SJCRH30 (cell line): ENCODE results near the gene MILR1. TPM values are rescaled to one million over a fixed set of nuclear protein-coding genes. Genes with fewer than 3 reads are reported as not detected.
A peak's percentile ranks its signal among the peaks of the same experiment; 100 is the strongest.
"Not testable (repeated sequence)": the region's sequence is repeated elsewhere in the genome, so short reads cannot be mapped to it uniquely, and the experiment has no call there.

Experiments used
- DNase-seq, 2 experiments: peaks; one replicate each; pipeline ENCODE4 v3.0.0-alpha.2; 2015 to 2020
- H3K27ac ChIP-seq: fragments of 250-450 bp; sonication (Bioruptor Pico); 2 replicates; pipeline ENCODE4 v1.5.1; 2020; ENCODE audit warnings: mild to moderate bottlenecking, moderate library complexity
- H3K27me3 ChIP-seq: fragments of 250-450 bp; sonication (Bioruptor Pico); 2 replicates; pipeline ENCODE4 v1.5.1; 2020; ENCODE audit warnings: mild to moderate bottlenecking, moderate library complexity
- H3K36me3 ChIP-seq: fragments of 250-450 bp; sonication (Bioruptor Pico); 2 replicates; pipeline ENCODE4 v1.5.1; 2020; ENCODE audit warnings: mild to moderate bottlenecking, moderate library complexity
- H3K4me1 ChIP-seq: fragments of 250-450 bp; sonication (Bioruptor Pico); 2 replicates; pipeline ENCODE4 v1.5.1; 2020; ENCODE audit warnings: mild to moderate bottlenecking, moderate library complexity
- H3K4me3 ChIP-seq: fragments of 250-450 bp; sonication (Bioruptor Pico); 2 replicates; pipeline ENCODE4 v1.5.1; 2020; ENCODE audit warnings: mild to moderate bottlenecking, moderate library complexity
- H3K9me3 ChIP-seq: fragments of 250-450 bp; sonication (Bioruptor Pico); replicated peaks from 2 replicates; pipeline ENCODE4 v1.5.1; 2020; ENCODE audit warnings: mild to moderate bottlenecking, moderate library complexity
- total RNA-seq: library from RNA; depleted of rRNA; stranded (reverse); fragments of >200 nt; shearing (Covaris generic); gene quantifications from 2 replicates; pipeline ENCODE4 v1.2.3, GENCODE V29; 2014

The MILR1 gene
- total RNA-seq, 1 experiment from 2014 or later, result 2.1 TPM

DNA sequence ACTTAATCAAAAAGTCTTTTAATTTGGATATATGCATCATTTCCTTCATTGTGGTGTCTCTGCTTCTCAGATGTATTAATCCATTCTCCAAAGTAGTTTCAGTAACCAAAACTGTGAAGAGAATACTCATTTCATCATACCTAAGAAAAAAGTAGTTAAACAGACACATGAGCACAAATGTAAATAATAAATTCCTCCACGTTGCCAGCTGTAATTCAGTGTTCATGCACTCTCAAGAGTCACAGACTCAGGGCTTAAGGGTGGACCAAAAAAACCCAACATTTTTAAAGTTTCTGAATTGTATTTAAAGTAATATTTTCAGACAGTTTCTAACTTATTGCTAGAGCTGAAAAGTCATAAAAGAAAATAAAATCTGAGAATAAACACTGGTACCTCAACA lies 28.9 kb downstream of the MILR1 start:
- Histone ChIP-seq H3K36me3 (peaks cover 26% of the 10 kb centered on the region), H3K27me3 (no peaks in the 10 kb centered on the region), H3K4me1 (no peaks in the 10 kb centered on the region), H3K9me3 (no peaks in the 10 kb centered on the region), H3K4me3 (no peak overlapping the region), H3K27ac (no peak overlapping the region)
- no peak for DNase-seq

DNA sequence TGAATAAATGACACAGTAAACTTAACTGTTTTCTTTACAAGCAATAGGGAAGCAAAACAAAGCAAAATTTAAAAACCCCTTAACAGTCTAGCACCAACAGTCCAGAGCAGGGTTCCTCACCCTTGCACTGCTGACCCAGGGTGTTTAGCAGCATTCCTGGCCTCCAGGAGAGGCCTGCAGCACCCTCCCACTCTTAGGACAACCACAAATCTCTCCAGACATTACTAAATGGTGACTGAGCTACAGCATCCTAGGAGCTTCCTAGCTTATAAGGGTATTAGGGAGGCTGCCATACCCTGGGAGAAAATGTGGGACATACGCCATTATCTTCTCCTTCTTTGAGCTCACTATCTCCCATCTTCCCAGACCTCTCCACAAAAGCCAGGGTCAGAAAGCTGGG lies 32.0 kb downstream of the MILR1 start:
- H3K36me3 ChIP-seq, result peaks cover 29% of the 10 kb centered on the region
- H3K27me3 ChIP-seq, result no peaks in the 10 kb centered on the region
- DNase-seq, result no peak

GRCh38 chr17:64484380-64484779 lies 35.5 kb downstream of the MILR1 start:
- H3K27ac ChIP-seq, result no peak overlapping the region
- H3K4me3 ChIP-seq, result no peak overlapping the region
- DNase-seq, result no peak
- H3K36me3 ChIP-seq, result peaks cover 29% of the 10 kb centered on the region
- H3K4me1 ChIP-seq, result no peaks in the 10 kb centered on the region
- H3K9me3 ChIP-seq, result no peaks in the 10 kb centered on the region
- no peaks in the 10 kb centered on the region for H3K27me3 ChIP-seq

More for the DNA sequence above, 32.0 kb downstream of the MILR1 start:
- Histone ChIP-seq H3K4me1 (no peaks in the 10 kb centered on the region), H3K9me3 (no peaks in the 10 kb centered on the region), H3K4me3 (no peak overlapping the region), H3K27ac (no peak overlapping the region)

GRCh38 chr17:64488301-64488700 lies 39.4 kb downstream of the MILR1 start:
- no peaks in the 10 kb centered on the region for H3K27me3 ChIP-seq
- DNase-seq, result no peak
- no peaks in the 10 kb centered on the region for H3K9me3 ChIP-seq
- peaks cover 41% of the 10 kb centered on the region for H3K36me3 ChIP-seq
- H3K4me3 ChIP-seq, result no peak overlapping the region
- no peaks in the 10 kb centered on the region for H3K4me1 ChIP-seq
- no peak overlapping the region for H3K27ac ChIP-seq

- Histone ChIP-seq H3K4me3 (no peak overlapping the region), H3K4me1 (no peaks in the 10 kb centered on the region), H3K36me3 (peaks cover 41% of the 10 kb centered on the region), H3K27me3 (no peaks in the 10 kb centered on the region), H3K27ac (no peak overlapping the region), H3K9me3 (no peaks in the 10 kb centered on the region)
- peak; percentile 22 to 62 for DNase-seq
Measured at GRCh38 chr17:64491034-64491860, 42.3 kb downstream of the MILR1 start.

- peaks cover 38% of the 10 kb centered on the region for H3K36me3 ChIP-seq
- no peak for DNase-seq
Measured at GRCh38 chr17:64491994-64492393, 43.1 kb downstream of the MILR1 start.

DNA sequence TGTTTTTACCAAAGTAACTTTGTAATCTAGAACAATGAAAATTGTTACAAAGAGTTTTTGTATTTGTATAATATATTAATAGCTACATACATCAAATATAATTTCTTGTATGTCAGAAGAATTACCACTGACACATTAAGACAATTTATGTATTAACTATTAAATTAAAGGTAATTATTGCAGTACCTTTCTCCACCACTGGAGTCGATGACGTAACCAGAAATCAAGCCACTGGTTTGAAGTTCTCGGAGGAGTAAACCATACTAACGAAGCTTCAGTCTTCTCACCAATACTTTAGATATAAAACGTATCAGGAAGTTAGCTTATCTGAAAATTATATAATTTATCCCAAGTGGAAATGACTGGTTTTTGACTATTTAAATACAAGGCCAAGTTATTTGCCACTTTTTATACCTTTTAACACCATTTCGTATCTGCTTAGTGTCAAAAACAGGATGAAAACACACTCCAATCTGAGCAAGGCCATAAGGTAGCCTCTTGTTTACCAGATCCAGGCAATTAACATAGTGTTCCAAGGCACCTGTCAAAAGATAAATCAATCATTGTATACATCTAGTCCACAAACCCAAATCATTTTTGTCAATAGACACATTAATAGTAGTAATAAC lies 43.7 kb downstream of the MILR1 start:
- peaks cover 37% of the 10 kb centered on the region for H3K36me3 ChIP-seq
- H3K27ac ChIP-seq, result no peak overlapping the region
- H3K4me1 ChIP-seq, result no peaks in the 10 kb centered on the region
- no peaks in the 10 kb centered on the region for H3K27me3 ChIP-seq
- no peak overlapping the region for H3K4me3 ChIP-seq
- H3K9me3 ChIP-seq, result no peaks in the 10 kb centered on the region
- DNase-seq, result no peak

More at GRCh38 chr17:64491994-64492393, 43.1 kb downstream of the MILR1 start:
- Histone ChIP-seq H3K4me1 (no peaks in the 10 kb centered on the region), H3K27ac (no peak overlapping the region), H3K4me3 (no peak overlapping the region), H3K9me3 (no peaks in the 10 kb centered on the region), H3K27me3 (no peaks in the 10 kb centered on the region)

DNA sequence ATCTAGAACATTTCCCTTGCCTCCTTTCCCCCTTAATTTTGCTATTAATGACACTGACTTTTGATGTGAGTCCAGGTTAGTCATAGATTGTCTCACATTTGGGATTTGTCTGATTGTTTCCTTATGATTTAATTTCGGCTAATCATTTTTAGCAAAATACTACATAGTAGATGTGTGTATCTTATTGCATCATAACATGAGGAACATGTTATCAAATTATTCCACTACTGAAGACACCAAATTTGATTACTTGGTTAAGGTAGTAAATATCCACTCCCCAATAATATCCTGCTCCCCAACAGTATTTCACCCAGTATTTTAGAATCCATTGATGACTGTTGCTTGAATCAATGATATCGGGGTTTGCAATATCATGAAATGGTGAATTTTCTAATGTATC lies 45.2 kb downstream of the MILR1 start:
- Histone ChIP-seq H3K27ac (no peak overlapping the region), H3K4me1 (0 out of 2 replicates have a peak, but pooled peaks cover 6% of the 10 kb centered on the region), H3K9me3 (no peaks in the 10 kb centered on the region), H3K4me3 (no peak overlapping the region), H3K36me3 (peaks cover 47% of the 10 kb centered on the region), H3K27me3 (no peaks in the 10 kb centered on the region)
- no peak for DNase-seq

- H3K36me3 ChIP-seq, result peaks cover 55% of the 10 kb centered on the region
- H3K4me3 ChIP-seq, H3K9me3 ChIP-seq: not testable (repeated sequence)
Measured at GRCh38 chr17:64495300-64495699, 46.4 kb downstream of the MILR1 start.

GRCh38 chr17:64496348-64496785 lies 47.5 kb downstream of the MILR1 start:
- H3K36me3 ChIP-seq, result peaks cover 55% of the 10 kb centered on the region
- peak; percentile 29 to 60 for DNase-seq

More at GRCh38 chr17:64495300-64495699, 46.4 kb downstream of the MILR1 start:
- not testable (repeated sequence) for DNase-seq, H3K27me3 ChIP-seq, H3K27ac ChIP-seq, H3K4me1 ChIP-seq

DNA sequence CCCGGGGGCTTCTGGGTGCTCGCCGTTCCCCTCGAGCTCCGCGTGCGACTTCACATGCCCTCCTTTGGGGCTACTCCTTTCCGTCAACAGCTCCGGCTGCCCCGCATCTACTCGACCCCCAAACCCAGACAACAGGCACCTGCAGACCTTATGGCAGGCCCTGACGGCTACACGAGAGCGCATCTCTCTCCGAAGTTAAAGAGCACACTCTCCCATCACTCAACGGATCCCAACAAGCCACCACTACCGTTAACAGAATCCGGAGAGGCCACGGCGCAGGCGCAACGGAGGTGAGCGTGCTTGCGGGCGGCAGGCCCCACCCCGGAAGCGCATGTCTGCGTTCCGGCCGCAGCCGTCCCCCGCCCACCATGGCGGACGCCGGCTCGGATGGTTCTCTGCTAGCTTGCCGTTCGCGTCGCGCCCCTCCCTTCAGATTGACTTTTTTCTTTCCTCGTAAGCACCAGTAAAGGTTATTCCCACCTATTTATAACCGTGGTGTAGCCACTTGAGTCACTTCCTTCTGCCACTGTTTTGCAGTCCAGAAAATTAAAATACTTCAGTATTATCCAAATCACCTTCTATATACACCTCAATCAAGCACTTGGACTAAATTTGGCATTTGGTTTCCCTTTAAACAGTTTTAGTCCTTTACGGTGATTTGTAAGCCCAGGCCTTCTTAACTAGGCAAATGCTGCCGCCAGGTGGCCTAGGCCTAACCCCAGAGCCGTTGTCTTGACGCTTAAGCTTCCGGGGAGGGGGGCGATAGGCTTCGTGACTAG lies 48.1 kb downstream of the MILR1 start, which contains the start of gene POLG2:
TSS of gene POLG2 (minus strand) at position 269 of the 779 bp plus-strand sequence. CDS start at position 183, 86 bp downstream.
- no peaks in the 10 kb centered on the region for H3K9me3 ChIP-seq
- H3K4me1 ChIP-seq, result peaks cover 6% of the 10 kb centered on the region; the same call in 1 of the 2 replicates
- H3K27ac ChIP-seq, result peak within 1 kb of the TSS; percentile 91
- H3K27me3 ChIP-seq, result no peaks in the 10 kb centered on the region
- H3K36me3 ChIP-seq, result peaks cover 56% of the 10 kb centered on the region
- DNase-seq, result peak; percentile 94
- peak within 1 kb of the TSS; percentile 71 for H3K4me3 ChIP-seq

More at GRCh38 chr17:64496348-64496785, 47.5 kb downstream of the MILR1 start:
- H3K27ac ChIP-seq, result peak overlapping the region; percentile 91
- no peaks in the 10 kb centered on the region for H3K27me3 ChIP-seq
- H3K4me1 ChIP-seq, result peaks cover 6% of the 10 kb centered on the region; the same call in 1 of the 2 replicates
- H3K9me3 ChIP-seq, result no peaks in the 10 kb centered on the region
- peak overlapping the region; percentile 71 for H3K4me3 ChIP-seq

GRCh38 chr17:64497565-64498035 lies 48.7 kb downstream of the MILR1 start:
- Histone ChIP-seq H3K4me1 (peaks cover 6% of the 10 kb centered on the region; the same call in 1 of the 2 replicates), H3K27ac (peak overlapping the region; percentile 91), H3K27me3 (no peaks in the 10 kb centered on the region), H3K36me3 (peaks cover 56% of the 10 kb centered on the region), H3K9me3 (no peaks in the 10 kb centered on the region), H3K4me3 (peak overlapping the region; percentile 71)
- DNase-seq, result no peak

GRCh38 chr17:64498308-64499203 lies 49.6 kb downstream of the MILR1 start:
- peak in 1 of 2 experiments; percentile 19 for DNase-seq
- H3K27me3 ChIP-seq, result no peaks in the 10 kb centered on the region
- H3K27ac ChIP-seq, result no peak overlapping the region
- no peaks in the 10 kb centered on the region for H3K9me3 ChIP-seq
- peaks cover 59% of the 10 kb centered on the region for H3K36me3 ChIP-seq
- no peak overlapping the region for H3K4me3 ChIP-seq
- H3K4me1 ChIP-seq, result peaks cover 9% of the 10 kb centered on the region; the same call in 1 of the 2 replicates
